IMR-90 (cell line): ENCODE results near the gene COQ8A.
"Not testable (repeated sequence)": the region's sequence is repeated elsewhere in the genome, so short reads cannot be mapped to it uniquely, and the experiment has no call there.

Source experiments
- FOS ChIP-seq: fragments of 150-350 bp; IDR thresholded peaks from 2 replicates; pipeline ENCODE4 v1.6.1; 2016; ENCODE audit warnings: low read depth, low read length
- MAFK ChIP-seq: IDR thresholded peaks from 2 replicates; pipeline ENCODE4 v1.6.1; 2012; ENCODE audit warnings: low read depth, low read length, improper control_type of control experiment
- POLR2A ChIP-seq: IDR thresholded peaks from 2 replicates; pipeline ENCODE4 v1.6.1; 2012; ENCODE audit warnings: mild to moderate bottlenecking, low read depth, low read length
- RAD21 ChIP-seq: IDR thresholded peaks from 2 replicates; pipeline ENCODE4 v1.6.1; 2012; ENCODE audit warnings: low read length, improper control_type of control experiment
- RFX5 ChIP-seq: IDR thresholded peaks from 2 replicates; pipeline ENCODE4 v1.8.0; 2012; ENCODE audit warnings: low read depth, mild to moderate bottlenecking, low read length, moderate library complexity
- SMC3 ChIP-seq: fragments of 150-350 bp; IDR thresholded peaks from 2 replicates; pipeline ENCODE4 v1.6.1; 2016; ENCODE audit warnings: low read depth, mild to moderate bottlenecking, antibody characterized with exemption, low read length, moderate library complexity
- TF ChIP-seq, protein P1 (sequence below): fragments of 150-350 bp; IDR thresholded peaks from 2 replicates; pipeline ENCODE4 v1.6.1; 2017; ENCODE audit warnings: mild to moderate bottlenecking, antibody characterized with exemption, low read length, low read depth
- TF ChIP-seq, protein P2 (sequence below): conservative IDR thresholded peaks from 2 replicates; pipeline ENCODE4 v1.5.1; 2012; ENCODE audit warnings: mild to moderate bottlenecking, low read depth, low read length, improper control_type of control experiment
- TF ChIP-seq, protein P3 (sequence below): fragments of 150-350 bp; IDR thresholded peaks from 2 replicates; pipeline ENCODE4 v1.6.1; 2016; ENCODE audit warnings: low read depth, mild to moderate bottlenecking, low read length, moderate library complexity, borderline replicate concordance

DNA sequence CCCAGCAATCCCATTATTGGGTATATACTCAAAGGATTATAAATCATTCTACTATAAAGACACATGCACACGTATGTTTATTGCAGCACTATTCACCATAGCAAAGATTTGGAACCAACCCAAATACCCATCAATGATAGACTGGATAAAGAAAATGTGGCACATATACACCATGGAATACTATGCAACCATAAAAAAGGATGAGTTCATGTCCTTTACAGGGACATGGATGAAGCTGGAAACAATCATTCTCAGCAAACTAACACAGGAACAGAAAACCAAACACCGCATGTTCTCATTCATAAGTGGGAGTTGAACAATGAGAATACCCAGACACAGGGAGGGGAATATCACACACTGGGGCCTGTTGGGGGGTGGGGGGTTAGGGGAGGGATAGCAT, 59.5 kb downstream of the COQ8A start:
- TF ChIP-seq, protein P1, sequence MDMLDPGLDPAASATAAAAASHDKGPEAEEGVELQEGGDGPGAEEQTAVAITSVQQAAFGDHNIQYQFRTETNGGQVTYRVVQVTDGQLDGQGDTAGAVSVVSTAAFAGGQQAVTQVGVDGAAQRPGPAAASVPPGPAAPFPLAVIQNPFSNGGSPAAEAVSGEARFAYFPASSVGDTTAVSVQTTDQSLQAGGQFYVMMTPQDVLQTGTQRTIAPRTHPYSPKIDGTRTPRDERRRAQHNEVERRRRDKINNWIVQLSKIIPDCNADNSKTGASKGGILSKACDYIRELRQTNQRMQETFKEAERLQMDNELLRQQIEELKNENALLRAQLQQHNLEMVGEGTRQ: not testable (repeated sequence)
- TF ChIP-seq RFX5, RAD21, SMC3, FOS, MAFK, POLR2A: not testable (repeated sequence)
- TF ChIP-seq, protein P2, sequence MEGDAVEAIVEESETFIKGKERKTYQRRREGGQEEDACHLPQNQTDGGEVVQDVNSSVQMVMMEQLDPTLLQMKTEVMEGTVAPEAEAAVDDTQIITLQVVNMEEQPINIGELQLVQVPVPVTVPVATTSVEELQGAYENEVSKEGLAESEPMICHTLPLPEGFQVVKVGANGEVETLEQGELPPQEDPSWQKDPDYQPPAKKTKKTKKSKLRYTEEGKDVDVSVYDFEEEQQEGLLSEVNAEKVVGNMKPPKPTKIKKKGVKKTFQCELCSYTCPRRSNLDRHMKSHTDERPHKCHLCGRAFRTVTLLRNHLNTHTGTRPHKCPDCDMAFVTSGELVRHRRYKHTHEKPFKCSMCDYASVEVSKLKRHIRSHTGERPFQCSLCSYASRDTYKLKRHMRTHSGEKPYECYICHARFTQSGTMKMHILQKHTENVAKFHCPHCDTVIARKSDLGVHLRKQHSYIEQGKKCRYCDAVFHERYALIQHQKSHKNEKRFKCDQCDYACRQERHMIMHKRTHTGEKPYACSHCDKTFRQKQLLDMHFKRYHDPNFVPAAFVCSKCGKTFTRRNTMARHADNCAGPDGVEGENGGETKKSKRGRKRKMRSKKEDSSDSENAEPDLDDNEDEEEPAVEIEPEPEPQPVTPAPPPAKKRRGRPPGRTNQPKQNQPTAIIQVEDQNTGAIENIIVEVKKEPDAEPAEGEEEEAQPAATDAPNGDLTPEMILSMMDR: not testable (repeated sequence)
- TF ChIP-seq, protein P3, sequence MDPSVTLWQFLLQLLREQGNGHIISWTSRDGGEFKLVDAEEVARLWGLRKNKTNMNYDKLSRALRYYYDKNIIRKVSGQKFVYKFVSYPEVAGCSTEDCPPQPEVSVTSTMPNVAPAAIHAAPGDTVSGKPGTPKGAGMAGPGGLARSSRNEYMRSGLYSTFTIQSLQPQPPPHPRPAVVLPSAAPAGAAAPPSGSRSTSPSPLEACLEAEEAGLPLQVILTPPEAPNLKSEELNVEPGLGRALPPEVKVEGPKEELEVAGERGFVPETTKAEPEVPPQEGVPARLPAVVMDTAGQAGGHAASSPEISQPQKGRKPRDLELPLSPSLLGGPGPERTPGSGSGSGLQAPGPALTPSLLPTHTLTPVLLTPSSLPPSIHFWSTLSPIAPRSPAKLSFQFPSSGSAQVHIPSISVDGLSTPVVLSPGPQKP: not testable (repeated sequence)
